ENCODE data around the gene SEPTIN1.

Gene SEPTIN1

GRCh38 chr16:30395155-30395991 lies 13.0 kb upstream of the SEPTIN1 start, which contains the start of gene ZNF48:
Gene ZNF48 (plus strand): TSS chr16:30395420. CDS start chr16:30395795, 375 bp downstream.
- Histone ChIP-seq H3K9me2 (replicated peaks; ENCODE audit: low read depth, low read length) (no peaks in the 10 kb centered on the region), H3F3A (ENCODE audit: low read depth) (peaks cover 14% of the 10 kb centered on the region), H4K20me1 (ENCODE audit: insufficient read depth, low read length, poor library complexity, severe bottlenecking) (peaks cover 17% of the 10 kb centered on the region), H3K36me3 (ENCODE audit: insufficient read depth, low read length) (peaks cover 8% of the 10 kb centered on the region; the same call in 1 of the 2 replicates), H3K4me3 (ENCODE audit: low read length, poor library complexity, severe bottlenecking) (peak within 1 kb of the TSS; percentile 99), H3K9ac (ENCODE audit: low read depth, low read length, poor library complexity, severe bottlenecking) (peak within 1 kb of the TSS; percentile 89), H3K4me1 (ENCODE audit: insufficient read depth, low read length, poor library complexity, severe bottlenecking) (peaks cover 51% of the 10 kb centered on the region), H3K9me3 (ENCODE audit: insufficient read depth, low read depth, low read length) (no peaks in the 10 kb centered on the region), H2AFZ (ENCODE audit: low read length) (peak within 1 kb of the TSS; percentile 98), H3K79me2 (ENCODE audit: insufficient read depth, low read length) (peaks cover 45% of the 10 kb centered on the region), H3K4me2 (ENCODE audit: low read depth, low read length, poor library complexity, severe bottlenecking) (peak within 1 kb of the TSS; percentile 100), H3K27me3 (ENCODE audit: insufficient read depth, low read length, poor library complexity, severe bottlenecking) (no peaks in the 10 kb centered on the region)
- TF ChIP-seq EZH2phosphoT487 (IDR thresholded peaks at IDR 0.05; ENCODE audit: borderline replicate concordance) = no peak
- TF ChIP-seq, protein P1, sequence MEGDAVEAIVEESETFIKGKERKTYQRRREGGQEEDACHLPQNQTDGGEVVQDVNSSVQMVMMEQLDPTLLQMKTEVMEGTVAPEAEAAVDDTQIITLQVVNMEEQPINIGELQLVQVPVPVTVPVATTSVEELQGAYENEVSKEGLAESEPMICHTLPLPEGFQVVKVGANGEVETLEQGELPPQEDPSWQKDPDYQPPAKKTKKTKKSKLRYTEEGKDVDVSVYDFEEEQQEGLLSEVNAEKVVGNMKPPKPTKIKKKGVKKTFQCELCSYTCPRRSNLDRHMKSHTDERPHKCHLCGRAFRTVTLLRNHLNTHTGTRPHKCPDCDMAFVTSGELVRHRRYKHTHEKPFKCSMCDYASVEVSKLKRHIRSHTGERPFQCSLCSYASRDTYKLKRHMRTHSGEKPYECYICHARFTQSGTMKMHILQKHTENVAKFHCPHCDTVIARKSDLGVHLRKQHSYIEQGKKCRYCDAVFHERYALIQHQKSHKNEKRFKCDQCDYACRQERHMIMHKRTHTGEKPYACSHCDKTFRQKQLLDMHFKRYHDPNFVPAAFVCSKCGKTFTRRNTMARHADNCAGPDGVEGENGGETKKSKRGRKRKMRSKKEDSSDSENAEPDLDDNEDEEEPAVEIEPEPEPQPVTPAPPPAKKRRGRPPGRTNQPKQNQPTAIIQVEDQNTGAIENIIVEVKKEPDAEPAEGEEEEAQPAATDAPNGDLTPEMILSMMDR (conservative IDR thresholded peaks at IDR 0.05; ENCODE audit: low read length) = peak; percentile 30

GRCh38 chr16:30394592-30395154 lies 12.3 kb upstream of the SEPTIN1 start:
- Histone ChIP-seq H3K27me3 (ENCODE audit: insufficient read depth, low read length, poor library complexity, severe bottlenecking) (no peaks in the 10 kb centered on the region), H3K79me2 (ENCODE audit: insufficient read depth, low read length) (peaks cover 45% of the 10 kb centered on the region), H3K9me3 (ENCODE audit: insufficient read depth, low read depth, low read length) (no peaks in the 10 kb centered on the region), H3K9ac (ENCODE audit: low read depth, low read length, poor library complexity, severe bottlenecking) (peak overlapping the region; percentile 89), H3K36me3 (ENCODE audit: insufficient read depth, low read length) (peaks cover 8% of the 10 kb centered on the region; the same call in 1 of the 2 replicates), H4K20me1 (ENCODE audit: insufficient read depth, low read length, poor library complexity, severe bottlenecking) (peaks cover 17% of the 10 kb centered on the region), H3F3A (ENCODE audit: low read depth) (peaks cover 10% of the 10 kb centered on the region), H2AFZ (ENCODE audit: low read length) (peak overlapping the region; percentile 98), H3K4me1 (ENCODE audit: insufficient read depth, low read length, poor library complexity, severe bottlenecking) (peaks cover 46% of the 10 kb centered on the region), H3K9me2 (replicated peaks; ENCODE audit: low read depth, low read length) (no peaks in the 10 kb centered on the region), H3K4me3 (ENCODE audit: low read length, poor library complexity, severe bottlenecking) (peak overlapping the region; percentile 99), H3K4me2 (ENCODE audit: low read depth, low read length, poor library complexity, severe bottlenecking) (peak overlapping the region; percentile 94)
- TF ChIP-seq EZH2phosphoT487 (IDR thresholded peaks at IDR 0.05; ENCODE audit: borderline replicate concordance) = no peak
- TF ChIP-seq, protein P1 (conservative IDR thresholded peaks at IDR 0.05; ENCODE audit: low read length) = no peak

DNA sequence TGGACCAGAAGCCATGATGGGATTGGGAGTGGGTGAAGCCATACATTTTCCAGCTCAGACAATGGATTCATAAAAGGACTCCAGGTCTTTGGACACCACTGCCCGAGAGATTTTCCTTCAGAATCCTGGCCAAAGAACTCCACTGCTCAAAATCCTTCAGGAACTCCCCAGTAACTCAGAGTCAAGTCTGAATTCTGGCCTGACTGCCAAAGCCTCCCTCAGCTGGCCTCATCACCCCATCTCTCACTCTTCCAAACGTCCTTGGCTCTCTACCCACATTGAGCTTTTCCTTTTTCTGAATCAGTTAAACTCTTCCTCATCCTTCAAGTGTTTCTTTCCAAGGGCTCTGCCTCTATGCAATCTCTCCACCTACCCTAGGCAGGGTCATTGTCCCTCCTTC lies 1.2 kb upstream of the SEPTIN1 start:
- H4K20me1 ChIP-seq (ENCODE audit: insufficient read depth, low read length, poor library complexity, severe bottlenecking) = peaks cover 13% of the 10 kb centered on the region
- no peaks in the 10 kb centered on the region for H3K36me3 ChIP-seq (ENCODE audit: insufficient read depth, low read length)
- no peaks in the 10 kb centered on the region for H3K9me2 ChIP-seq (replicated peaks; ENCODE audit: low read depth, low read length)
- H3K9me3 ChIP-seq (ENCODE audit: insufficient read depth, low read depth, low read length) = no peaks in the 10 kb centered on the region
- H2AFZ ChIP-seq (ENCODE audit: low read length) = no peak overlapping the region
- H3K4me3 ChIP-seq (ENCODE audit: low read length, poor library complexity, severe bottlenecking) = peak overlapping the region; percentile 94
- H3K9ac ChIP-seq (ENCODE audit: low read depth, low read length, poor library complexity, severe bottlenecking) = peak overlapping the region; percentile 85
- H3K4me2 ChIP-seq (ENCODE audit: low read depth, low read length, poor library complexity, severe bottlenecking) = peak overlapping the region; percentile 88
- H3K79me2 ChIP-seq (ENCODE audit: insufficient read depth, low read length) = peaks cover 40% of the 10 kb centered on the region
- H3F3A ChIP-seq (ENCODE audit: low read depth) = peaks cover under 1% of the 10 kb centered on the region
- TF ChIP-seq, protein P1 (conservative IDR thresholded peaks at IDR 0.05; ENCODE audit: low read length) = no peak
- no peak for TF ChIP-seq EZH2phosphoT487 (IDR thresholded peaks at IDR 0.05; ENCODE audit: borderline replicate concordance)
- peaks cover 46% of the 10 kb centered on the region for H3K4me1 ChIP-seq (ENCODE audit: insufficient read depth, low read length, poor library complexity, severe bottlenecking)
- no peaks in the 10 kb centered on the region for H3K27me3 ChIP-seq (ENCODE audit: insufficient read depth, low read length, poor library complexity, severe bottlenecking)
